ENCODE measurements around the gene MRPS21. TPM values are rescaled to one million over a fixed set of nuclear protein-coding genes. Genes with fewer than 3 reads are reported as not detected.

Gene MRPS21
- total and polyA plus RNA-seq, 2 of the 8 experiments (the other 6 are each of a cell fraction or from before 2014, with no cell fraction given): 81.9 to 99.8 TPM

GRCh38 chr1:150288822-150289221 is 4.8 kb upstream of the MRPS21 start:
- Histone ChIP-seq H3K4me3 (ENCODE audit: extremely low read depth in 1 of 4, insufficient read depth in 2 of 4, low read depth in 3 of 4, low read length in 4 of 4) (no peak overlapping the region), H3K23ac (ENCODE audit: insufficient read length) (no peak overlapping the region), H3K23me2 (ENCODE audit: low read depth, low read length) (no peaks in the 10 kb centered on the region), H3K79me1 (ENCODE audit: low read depth, low read length) (no peaks in the 10 kb centered on the region), H3K4ac (replicated peaks; ENCODE audit: insufficient read length, low read depth, low read length) (no peak overlapping the region), H4K91ac (replicated peaks; ENCODE audit: insufficient read length, low read length) (no peak overlapping the region), H2AK5ac (ENCODE audit: low read depth, low read length) (no peak overlapping the region), H3K27ac (ENCODE audit: low read depth, low read length) (no peak overlapping the region), H3K4me2 (ENCODE audit: insufficient read depth in 1 of 2, low read depth in 2 of 2, low read length in 2 of 2) (no peak overlapping the region), H3K9ac (replicated peaks in 1 of 4; ENCODE audit: extremely low read depth in 1 of 4, low read depth in 3 of 4, low read length in 3 of 4) (no peak overlapping the region), H3K18ac (ENCODE audit: extremely low read depth, low read length) (no peak overlapping the region), H4K5ac (ENCODE audit: insufficient read length, low read depth, low read length) (no peak overlapping the region), H3K36me3 (ENCODE audit: control insufficient read depth in 2 of 4, insufficient read depth in 4 of 4, low read length in 3 of 4) (peaks cover 6 to 19% (median 11%) of the 10 kb centered on the region in 4 experiments; a peak in 7 of 8 replicates), H3K14ac (ENCODE audit: insufficient read length) (no peak overlapping the region), H3K4me1 (replicated peaks in 1 of 4; ENCODE audit: control insufficient read depth in 3 of 4, insufficient read depth in 4 of 4, low read length in 3 of 4) (no peaks in the 10 kb centered on the region; a peak in 1 of 7 replicates), H4K20me1 (replicated peaks in 1 of 2; ENCODE audit: control insufficient read depth in 1 of 2, insufficient read depth in 2 of 2, low read length in 2 of 2) (peaks cover 0 to 2% of the 10 kb centered on the region in 2 experiments), H3K79me2 (ENCODE audit: control insufficient read depth in 1 of 2, insufficient read depth in 2 of 2, low read length in 2 of 2) (peaks cover 0 to 1% of the 10 kb centered on the region in 2 experiments; a peak in 2 of 4 replicates), H2BK20ac (ENCODE audit: low read length) (no peak overlapping the region), H3K56ac (replicated peaks; ENCODE audit: insufficient read length, low read depth, low read length) (no peak overlapping the region), H3K27me3 (replicated peaks in 1 of 4; ENCODE audit: control insufficient read depth in 3 of 4, extremely low read depth in 1 of 4, insufficient read depth in 3 of 4, low read length in 3 of 4) (no peaks in the 10 kb centered on the region; a peak in 1 of 7 replicates), H2AFZ (ENCODE audit: low read length) (no peak overlapping the region), H4K8ac (ENCODE audit: extremely low read depth, insufficient read depth, low read length) (no peak overlapping the region), H2BK15ac (ENCODE audit: low read length) (no peak overlapping the region), H3K9me3 (ENCODE audit: insufficient read depth in 2 of 2, low read depth in 1 of 2, low read length in 1 of 2) (no peaks in the 10 kb centered on the region), H2BK120ac (replicated peaks; ENCODE audit: low read depth, low read length) (no peak overlapping the region), H2BK5ac (ENCODE audit: low read depth, low read length) (no peak overlapping the region), H2BK12ac (ENCODE audit: low read depth, low read length) (no peak overlapping the region)
- WGBS, 2 experiments (ENCODE audit: extremely low coverage in 1 of 2, insufficient coverage in 1 of 2, insufficient read length in 1 of 2, insufficient replicate concordance in 2 of 2, low coverage in 1 of 2, low lambda C conversion rate in 2 of 2, missing lambda C conversion rate in 1 of 2): 86% methylated on average over 4 of the region's 4 CpGs; no CpG with 5 or more reads in 1 of the 2 experiments
- ChIA-PET CTCF (ENCODE audit: partially characterized antibody) (interaction anchor here (0.6 to 2.6 kb wide), 2 partner anchors 33 to 209 kb away, joined by 3 to 9 read pairs; no protein-coding TSS in a partner anchor), POLR2A (ENCODE audit: partially characterized antibody) (interaction anchor here (0.6 to 25.2 kb wide), 5 partner anchors 9 to 31 kb away, joined by 3 to 535 read pairs (median 5); partner anchors contain the start of genes APH1A, C1orf54 and CA14)
- no peak for FAIRE-seq
- no peak for DNase-seq (ENCODE audit: low read depth in 1 of 2, low spot score in 2 of 2)
- no peak for TF ChIP-seq CHD2 (IDR thresholded peaks at IDR 0.05; ENCODE audit: low read length)
- no peak for TF ChIP-seq YY1 (IDR thresholded peaks at IDR 0.05; ENCODE audit: low read depth, low read length)
- no peak for TF ChIP-seq BCL11A (IDR thresholded peaks at IDR 0.05; ENCODE audit: low read depth in 2 of 2, low read length in 2 of 2)
- no peak for TF ChIP-seq KDM5A (IDR thresholded peaks at IDR 0.05; ENCODE audit: low read length)
- TF ChIP-seq BACH1 (IDR thresholded peaks at IDR 0.05; ENCODE audit: low read length): no peak
- no peak for TF ChIP-seq CTCF (IDR thresholded peaks at IDR 0.05; ENCODE audit: control extremely low read depth in 1 of 3, insufficient read depth in 1 of 3, low read depth in 1 of 3, low read length in 3 of 3)
- no peak for TF ChIP-seq PHF8 (conservative IDR thresholded peaks at IDR 0.05; ENCODE audit: low read depth, low read length)
- TF ChIP-seq SIX5 (IDR thresholded peaks at IDR 0.05; ENCODE audit: low read depth, low read length): no peak
- TF ChIP-seq USF2 (IDR thresholded peaks at IDR 0.05; ENCODE audit: low read length): no peak
- no peak for TF ChIP-seq CBX5 (IDR thresholded peaks at IDR 0.05; ENCODE audit: low read depth, low read length)
- TF ChIP-seq KDM1A (IDR thresholded peaks at IDR 0.05; ENCODE audit: borderline replicate concordance, low read length): no peak

All from H1 (cell line).